Activated T-cell treated with anti-CD3 and anti-CD28 coated beads for 1 hour (primary cell): Measurements from ENCODE around the gene MCCC1.
"Not testable (repeated sequence)": the region's sequence is repeated elsewhere in the genome, so short reads cannot be mapped to it uniquely, and the experiment has no call there.

Experiments used
- DNase-seq: peaks from one replicate; pipeline ENCODE4 v3.0.0-alpha.2; 2020; ENCODE audit warnings: low read depth

The MCCC1 gene

GRCh38 chr3:183103950-183104349, 4.7 kb upstream of the MCCC1 start:
- not testable (repeated sequence) for DNase-seq

- not testable (repeated sequence) for DNase-seq
These were observed 1.7 kb upstream of the MCCC1 start for GRCh38 chr3:183101040-183101439.

GRCh38 chr3:183100376-183100775, 1.1 kb upstream of the MCCC1 start:
- DNase-seq = no peak

GRCh38 chr3:183099838-183100204, 525 bp upstream of the MCCC1 start:
- DNase-seq = no peak

GRCh38 chr3:183098536-183099025, 715 bp downstream of the MCCC1 start:
- no peak for DNase-seq

- DNase-seq = no peak
These were observed 4.6 kb downstream of the MCCC1 start for GRCh38 chr3:183094711-183095110.

GRCh38 chr3:183092256-183092655, 7.0 kb downstream of the MCCC1 start:
- DNase-seq = no peak

- DNase-seq = no peak
These were observed 12.1 kb downstream of the MCCC1 start for GRCh38 chr3:183087184-183087583.

GRCh38 chr3:183085634-183086390, 13.5 kb downstream of the MCCC1 start:
- DNase-seq = no peak

- no peak for DNase-seq
These were observed 16.9 kb downstream of the MCCC1 start for GRCh38 chr3:183082355-183082915.

GRCh38 chr3:183081459-183082183, 17.7 kb downstream of the MCCC1 start:
- no peak for DNase-seq

- no peak for DNase-seq
These were observed 18.7 kb downstream of the MCCC1 start for GRCh38 chr3:183080628-183081027.

GRCh38 chr3:183074881-183075280, 24.4 kb downstream of the MCCC1 start:
- DNase-seq = no peak

- no peak for DNase-seq
These were observed 25.0 kb downstream of the MCCC1 start for GRCh38 chr3:183074261-183074660.

GRCh38 chr3:183073839-183074238, 25.5 kb downstream of the MCCC1 start:
- DNase-seq = no peak

- DNase-seq = no peak
These were observed 28.4 kb downstream of the MCCC1 start for GRCh38 chr3:183070892-183071291.

GRCh38 chr3:183069086-183069485, 30.2 kb downstream of the MCCC1 start:
- no peak for DNase-seq

GRCh38 chr3:183066891-183067290, 32.4 kb downstream of the MCCC1 start:
- DNase-seq = not testable (repeated sequence)

GRCh38 chr3:183064475-183064874, 34.8 kb downstream of the MCCC1 start:
- DNase-seq = no peak

- DNase-seq = no peak
These were observed 37.7 kb downstream of the MCCC1 start for GRCh38 chr3:183061391-183062172.

- no peak for DNase-seq
These were observed 40.9 kb downstream of the MCCC1 start for GRCh38 chr3:183058351-183058750.

GRCh38 chr3:183050706-183051105, 48.6 kb downstream of the MCCC1 start:
- DNase-seq = no peak
